22Rv1 (cell line): Measurements from ENCODE around the gene SCAMP4.

Experiments
- H3K27ac ChIP-seq: fragments of 450-650 bp; 2 replicates; pipeline ENCODE4 v1.5.1; 2017
- ZFX ChIP-seq: fragments of 450-650 bp; IDR thresholded peaks from 2 replicates; pipeline ENCODE4 v1.6.1; 2017; ENCODE audit warnings: antibody characterized with exemption, borderline replicate concordance
- TF ChIP-seq, protein P1 (sequence below): fragments of 450-650 bp; IDR thresholded peaks from 2 replicates; pipeline ENCODE4 v1.5.1; 2017; ENCODE audit warnings: mild to moderate bottlenecking

SCAMP4 gene

GRCh38 chr19:1863328-1863637, 41.9 kb upstream of the SCAMP4 start, which contains the start of gene KLF16:
Gene KLF16, minus strand, starts transcription at chr19:1863579. Its CDS starts 82 bp downstream, at chr19:1863497.
- TF ChIP-seq ZFX: no peak
- TF ChIP-seq, protein P1, sequence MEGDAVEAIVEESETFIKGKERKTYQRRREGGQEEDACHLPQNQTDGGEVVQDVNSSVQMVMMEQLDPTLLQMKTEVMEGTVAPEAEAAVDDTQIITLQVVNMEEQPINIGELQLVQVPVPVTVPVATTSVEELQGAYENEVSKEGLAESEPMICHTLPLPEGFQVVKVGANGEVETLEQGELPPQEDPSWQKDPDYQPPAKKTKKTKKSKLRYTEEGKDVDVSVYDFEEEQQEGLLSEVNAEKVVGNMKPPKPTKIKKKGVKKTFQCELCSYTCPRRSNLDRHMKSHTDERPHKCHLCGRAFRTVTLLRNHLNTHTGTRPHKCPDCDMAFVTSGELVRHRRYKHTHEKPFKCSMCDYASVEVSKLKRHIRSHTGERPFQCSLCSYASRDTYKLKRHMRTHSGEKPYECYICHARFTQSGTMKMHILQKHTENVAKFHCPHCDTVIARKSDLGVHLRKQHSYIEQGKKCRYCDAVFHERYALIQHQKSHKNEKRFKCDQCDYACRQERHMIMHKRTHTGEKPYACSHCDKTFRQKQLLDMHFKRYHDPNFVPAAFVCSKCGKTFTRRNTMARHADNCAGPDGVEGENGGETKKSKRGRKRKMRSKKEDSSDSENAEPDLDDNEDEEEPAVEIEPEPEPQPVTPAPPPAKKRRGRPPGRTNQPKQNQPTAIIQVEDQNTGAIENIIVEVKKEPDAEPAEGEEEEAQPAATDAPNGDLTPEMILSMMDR: no peak
- peak within 1 kb of the TSS; percentile 93 for H3K27ac ChIP-seq

- TF ChIP-seq, protein P1: no peak
- TF ChIP-seq ZFX: no peak
- H3K27ac ChIP-seq: peak overlapping the region; percentile 93
Measured at GRCh38 chr19:1863638-1864479, 41.3 kb upstream of the SCAMP4 start.

DNA sequence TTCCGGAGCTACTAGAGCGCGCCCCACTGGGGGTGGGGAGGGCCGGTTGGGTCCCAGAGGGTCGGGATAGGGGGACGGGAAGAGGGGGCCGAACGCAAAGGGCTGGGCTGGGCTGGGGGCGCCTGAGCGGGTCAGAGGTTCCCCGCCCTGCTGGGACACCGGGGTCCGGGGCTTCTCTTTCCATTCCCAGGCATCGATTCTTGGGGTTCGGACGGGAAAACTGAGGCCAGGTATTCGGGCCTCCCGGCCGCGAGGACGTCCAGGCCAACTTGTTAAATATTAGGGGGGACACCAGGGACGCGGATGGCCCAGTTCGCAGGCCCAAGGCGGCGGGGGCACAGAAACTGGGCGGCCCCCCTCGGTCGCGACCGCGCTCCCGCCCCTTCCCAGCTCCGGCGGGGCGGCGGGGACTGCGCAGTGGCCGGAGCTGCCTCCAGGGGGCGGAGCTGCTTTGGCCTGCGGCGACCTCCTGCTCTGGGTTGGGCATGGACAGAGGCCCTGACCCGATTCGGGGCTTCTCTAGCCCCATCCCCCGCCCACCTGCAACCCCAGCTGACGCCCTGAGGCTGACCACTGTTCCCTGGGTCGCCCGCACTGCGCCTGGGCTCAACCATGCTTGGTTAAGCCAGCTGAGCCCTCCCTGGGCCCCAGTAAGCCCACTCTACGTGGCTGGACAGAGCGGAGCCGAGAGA, 40.6 kb upstream of the SCAMP4 start:
- peak overlapping the region; percentile 93 for H3K27ac ChIP-seq
- no peak for TF ChIP-seq ZFX
- TF ChIP-seq, protein P1: peak; percentile 82

DNA sequence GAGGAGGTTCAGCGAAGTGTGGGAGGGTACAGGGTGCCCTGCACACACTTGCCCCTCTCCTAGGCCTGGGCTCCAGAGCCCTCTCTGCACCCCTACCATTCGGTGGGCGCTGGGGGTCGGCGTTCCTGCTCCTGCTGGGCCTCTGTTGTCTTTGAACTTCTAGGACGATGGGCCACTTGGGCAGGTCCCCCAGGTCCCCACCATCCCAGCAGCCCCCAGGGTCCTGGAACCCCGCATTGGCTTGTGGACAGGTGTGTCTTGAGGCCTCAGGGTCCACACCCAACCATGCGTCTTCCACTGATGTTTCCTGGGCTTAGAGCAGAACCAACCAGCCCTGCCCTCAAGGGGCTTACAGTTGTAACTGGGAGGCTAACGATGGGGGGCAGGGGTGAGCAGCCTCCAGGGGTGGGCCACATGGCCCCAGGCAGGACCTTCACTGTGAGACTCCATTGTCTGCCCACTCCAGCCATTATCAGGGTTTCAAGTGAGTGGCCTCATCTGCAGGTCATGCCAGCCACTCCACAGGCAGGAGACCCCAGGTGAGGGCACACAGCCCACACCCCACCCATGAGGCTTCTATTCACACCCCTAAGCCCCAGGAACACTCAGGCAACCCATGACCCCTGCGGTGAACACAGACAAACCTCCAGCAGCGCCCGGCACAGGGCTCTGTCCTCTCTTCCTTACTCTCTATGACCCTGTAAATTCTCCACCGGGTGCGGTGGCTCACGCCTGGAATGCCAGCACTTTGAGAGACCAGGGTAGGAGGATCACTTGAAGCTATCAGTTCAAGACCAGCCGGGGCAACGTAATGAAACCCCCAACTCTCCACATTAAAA, 39.8 kb upstream of the SCAMP4 start:
- TF ChIP-seq, protein P1: no peak
- no peak for TF ChIP-seq ZFX
- H3K27ac ChIP-seq: peak overlapping the region; percentile 93

GRCh38 chr19:1866693-1867348, 38.4 kb upstream of the SCAMP4 start:
- peak overlapping the region; percentile 93; the same call in 1 of the 2 replicates for H3K27ac ChIP-seq
- TF ChIP-seq ZFX: no peak
- TF ChIP-seq, protein P1: no peak

DNA sequence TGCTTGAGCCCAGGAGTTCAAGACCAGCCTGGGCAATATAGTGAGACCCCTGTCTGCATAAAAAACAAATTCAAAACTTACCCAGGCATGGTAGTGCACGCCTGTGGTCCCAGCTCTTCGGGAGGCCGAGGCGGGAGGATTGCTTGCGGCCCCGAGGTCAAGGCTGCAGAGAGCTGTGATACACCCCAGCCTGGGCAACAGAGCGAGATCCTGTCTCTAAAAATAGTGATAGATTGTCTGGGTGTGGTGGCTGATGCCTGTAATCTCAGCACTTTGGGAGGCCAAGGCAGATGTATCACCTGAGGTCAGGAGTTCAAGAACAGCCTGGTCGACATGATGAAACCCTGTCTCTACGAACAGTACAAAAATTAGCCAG, 37.9 kb upstream of the SCAMP4 start:
- H3K27ac ChIP-seq: peak overlapping the region; percentile 12; the same call in 1 of the 2 replicates
- TF ChIP-seq ZFX: no peak
- TF ChIP-seq, protein P1: no peak
